IPS DF 6.9 (cell line): ENCODE data around the gene NME3.

Experiments
- DNase-seq: peaks from one replicate; pipeline ENCODE4 v3.0.0-alpha.2; 2013; ENCODE audit warnings: low read depth, low spot score
- H3K27ac ChIP-seq: one replicate; pipeline ENCODE4 v1.5.1; 2013; ENCODE audit warnings: low read length, control low read depth
- H3K27me3 ChIP-seq: 2 replicates; pipeline ENCODE4 v1.6.1; 2013; ENCODE audit warnings: mild to moderate bottlenecking, low read length; ENCODE audit not compliant: control insufficient read depth, insufficient read depth
- H3K36me3 ChIP-seq: 2 replicates; pipeline ENCODE4 v1.6.1; 2013; ENCODE audit warnings: low read length; ENCODE audit not compliant: control insufficient read depth, insufficient read depth
- H3K4me1 ChIP-seq: 2 replicates; pipeline ENCODE4 v1.6.1; 2013; ENCODE audit warnings: low read length; ENCODE audit not compliant: control insufficient read depth, insufficient read depth
- H3K4me3 ChIP-seq: 2 replicates; pipeline ENCODE4 v1.5.1; 2013; ENCODE audit warnings: mild to moderate bottlenecking, low read length
- H3K9me3 ChIP-seq: 2 replicates; pipeline ENCODE4 v1.6.1; 2013; ENCODE audit warnings: low read length, inconsistent platforms; ENCODE audit not compliant: control insufficient read depth, insufficient read depth
- WGBS: extraction: QIAGEN DNeasy Blood & Tissue Kit; methylation state at CpG from one replicate; pipeline ENCODE4 v1.1.7; 2013; ENCODE audit warnings: mixed read lengths, missing lambda C conversion rate; ENCODE audit not compliant: insufficient read length, insufficient coverage; 5-methylcytosine and 5-hydroxymethylcytosine counted together

Gene NME3

DNA sequence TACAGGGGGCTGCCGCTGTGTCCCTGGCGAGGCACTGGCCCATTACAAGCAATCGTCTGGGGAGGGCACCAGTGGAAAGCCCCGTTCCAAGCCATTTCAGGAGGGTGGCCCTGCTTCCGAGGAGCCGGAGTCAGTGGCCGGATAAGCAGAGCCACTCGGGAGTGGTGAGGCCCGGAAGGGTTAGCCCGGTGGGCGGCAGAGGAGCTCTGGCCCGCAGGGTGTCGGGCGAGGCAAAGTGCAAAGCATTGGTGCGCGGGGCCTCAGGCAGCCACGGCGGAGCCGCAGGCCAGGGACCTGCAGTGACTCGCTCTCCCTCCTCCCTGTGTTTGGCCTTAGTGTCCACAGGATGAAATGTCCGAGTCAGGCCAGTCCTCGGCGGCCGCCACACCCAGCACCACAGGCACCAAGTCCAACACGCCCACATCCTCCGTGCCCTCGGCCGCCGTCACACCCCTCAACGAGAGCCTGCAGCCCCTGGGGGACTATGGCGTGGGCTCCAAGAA lies 24.6 kb downstream of the NME3 start:
- no peak for DNase-seq
- Histone ChIP-seq H3K4me1 (no peaks in the 10 kb centered on the region), H3K27ac (no peak overlapping the region), H3K9me3 (no peaks in the 10 kb centered on the region), H3K36me3 (peaks cover 10% of the 10 kb centered on the region), H3K27me3 (no peaks in the 10 kb centered on the region), H3K4me3 (no peak overlapping the region)
- WGBS = no CpG with 5 or more reads among the region's 31 CpGs

- H3K36me3 ChIP-seq = peaks cover 10% of the 10 kb centered on the region
- H3K27me3 ChIP-seq = no peaks in the 10 kb centered on the region
- DNase-seq = no peak
- no peak overlapping the region for H3K27ac ChIP-seq
- no CpG with 5 or more reads among the region's 29 CpGs for WGBS
- H3K9me3 ChIP-seq = no peaks in the 10 kb centered on the region
- no peaks in the 10 kb centered on the region for H3K4me1 ChIP-seq
- no peak overlapping the region for H3K4me3 ChIP-seq
Observed at GRCh38 chr16:1745900-1746692, 25.2 kb downstream of the NME3 start.

GRCh38 chr16:1745181-1745899 lies 26.0 kb downstream of the NME3 start:
- no CpG with 5 or more reads among the region's 25 CpGs for WGBS
- H3K27ac ChIP-seq = no peak overlapping the region
- peaks cover 10% of the 10 kb centered on the region for H3K36me3 ChIP-seq
- H3K27me3 ChIP-seq = no peaks in the 10 kb centered on the region
- H3K4me1 ChIP-seq = no peaks in the 10 kb centered on the region
- no peaks in the 10 kb centered on the region for H3K9me3 ChIP-seq
- no peak overlapping the region for H3K4me3 ChIP-seq
- DNase-seq = no peak

GRCh38 chr16:1744338-1744840 lies 27.0 kb downstream of the NME3 start:
- no peak for DNase-seq
- Histone ChIP-seq H3K27me3 (no peaks in the 10 kb centered on the region), H3K4me1 (no peaks in the 10 kb centered on the region), H3K27ac (no peak overlapping the region), H3K36me3 (peaks cover 10% of the 10 kb centered on the region), H3K4me3 (no peak overlapping the region), H3K9me3 (no peaks in the 10 kb centered on the region)
- no CpG with 5 or more reads among the region's 24 CpGs for WGBS

- peaks cover 10% of the 10 kb centered on the region for H3K36me3 ChIP-seq
- H3K27ac ChIP-seq = no peak overlapping the region
- H3K27me3 ChIP-seq = no peaks in the 10 kb centered on the region
- no CpG with 5 or more reads among the region's 32 CpGs for WGBS
- H3K4me1 ChIP-seq = no peaks in the 10 kb centered on the region
- H3K9me3 ChIP-seq = no peaks in the 10 kb centered on the region
- DNase-seq = no peak
- no peak overlapping the region for H3K4me3 ChIP-seq
Observed at GRCh38 chr16:1743376-1744337, 27.7 kb downstream of the NME3 start.

DNA sequence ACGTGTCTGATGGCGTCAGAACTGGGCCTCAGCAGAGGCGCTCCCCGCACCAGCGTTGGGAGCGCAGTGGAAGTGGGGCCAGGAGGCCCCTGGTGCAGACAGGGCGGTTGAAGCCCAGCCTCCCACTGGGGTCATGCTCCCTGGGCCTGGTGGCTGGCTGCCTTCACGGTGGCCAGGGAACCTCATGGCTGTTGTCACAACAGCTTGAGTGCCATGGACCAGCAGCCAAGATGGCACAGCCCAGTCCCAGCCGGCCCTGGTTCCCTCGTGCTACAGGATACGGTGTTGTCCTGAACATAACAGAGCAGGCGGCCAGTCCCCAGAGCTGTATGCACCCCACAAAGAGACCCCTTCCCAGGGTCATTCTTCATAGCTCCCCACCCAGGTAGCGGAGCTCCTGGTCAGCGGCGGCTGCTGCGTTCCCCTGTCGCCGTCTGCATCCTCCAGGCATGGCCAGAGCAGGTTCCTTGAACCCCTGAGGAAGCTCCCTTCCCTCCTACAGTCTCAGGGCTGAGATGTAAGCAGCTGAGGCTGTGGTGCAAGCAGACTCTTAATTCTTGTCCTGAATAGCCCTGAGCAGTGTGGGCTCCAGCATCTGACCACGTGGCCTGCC lies 29.7 kb downstream of the NME3 start:
- H3K4me1 ChIP-seq = no peaks in the 10 kb centered on the region
- no peak for DNase-seq
- peaks cover 4% of the 10 kb centered on the region; the same call in 1 of the 2 replicates for H3K36me3 ChIP-seq
- H3K27ac ChIP-seq = no peak overlapping the region
- no CpG with 5 or more reads among the region's 19 CpGs for WGBS
- no peaks in the 10 kb centered on the region for H3K9me3 ChIP-seq
- H3K27me3 ChIP-seq = no peaks in the 10 kb centered on the region
- H3K4me3 ChIP-seq = no peak overlapping the region

DNA sequence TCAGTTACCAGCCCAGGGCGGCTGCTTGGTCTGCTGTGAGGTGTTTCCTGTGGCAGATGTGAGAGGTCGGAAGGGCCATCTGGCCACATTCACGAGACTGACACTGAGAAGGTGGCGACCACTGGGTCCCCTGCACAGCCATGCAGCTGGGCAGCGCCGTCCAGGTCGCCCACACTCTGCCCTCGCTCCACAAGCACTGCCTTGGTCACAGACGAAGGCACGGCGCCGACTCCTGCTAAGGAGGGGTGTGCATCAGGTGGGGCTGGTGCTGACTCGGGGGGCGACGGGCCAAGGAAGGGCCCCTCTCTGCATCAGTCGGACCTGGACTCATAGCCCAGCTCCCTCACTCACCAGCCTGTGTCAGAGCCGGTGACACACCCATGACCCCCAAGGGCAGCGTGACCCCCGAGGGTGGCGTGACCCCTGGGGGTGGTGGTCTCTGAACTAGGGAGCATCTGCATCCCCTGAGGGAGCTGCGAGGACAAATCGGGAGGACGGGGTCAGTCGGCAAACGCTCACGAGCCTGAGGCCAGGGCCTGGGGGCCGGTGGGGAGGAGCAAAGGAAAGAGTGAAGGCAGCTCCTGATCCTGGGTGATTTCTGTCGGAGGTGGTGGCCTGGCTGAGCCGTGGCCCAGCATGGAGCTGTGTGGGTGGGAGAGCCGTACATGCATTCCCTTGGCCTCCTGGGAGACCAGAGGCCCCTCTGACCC lies 30.4 kb downstream of the NME3 start:
- no peak overlapping the region for H3K27ac ChIP-seq
- no peak for DNase-seq
- peaks cover 4% of the 10 kb centered on the region; the same call in 1 of the 2 replicates for H3K36me3 ChIP-seq
- no CpG with 5 or more reads among the region's 30 CpGs for WGBS
- H3K4me3 ChIP-seq = no peak overlapping the region
- no peaks in the 10 kb centered on the region for H3K27me3 ChIP-seq
- H3K4me1 ChIP-seq = no peaks in the 10 kb centered on the region
- H3K9me3 ChIP-seq = no peaks in the 10 kb centered on the region

- WGBS = no CpG with 5 or more reads among the region's 33 CpGs
- Histone ChIP-seq H3K27ac (no peak overlapping the region), H3K9me3 (no peaks in the 10 kb centered on the region), H3K4me1 (no peaks in the 10 kb centered on the region), H3K27me3 (no peaks in the 10 kb centered on the region), H3K4me3 (no peak overlapping the region), H3K36me3 (peaks cover 3% of the 10 kb centered on the region; the same call in 1 of the 2 replicates)
- DNase-seq = no peak
Observed at GRCh38 chr16:1740234-1740633, 31.1 kb downstream of the NME3 start.

GRCh38 chr16:1734816-1735215 lies 36.5 kb downstream of the NME3 start:
- H3K9me3 ChIP-seq = no peaks in the 10 kb centered on the region
- WGBS = no CpG with 5 or more reads among the region's 22 CpGs
- no peak overlapping the region for H3K4me3 ChIP-seq
- H3K36me3 ChIP-seq = peaks cover 9% of the 10 kb centered on the region; the same call in 1 of the 2 replicates
- no peak overlapping the region for H3K27ac ChIP-seq
- H3K4me1 ChIP-seq = no peaks in the 10 kb centered on the region
- DNase-seq = no peak
- no peaks in the 10 kb centered on the region for H3K27me3 ChIP-seq
